NB4 (cell line): ENCODE data around the gene LETM1.
"Not testable (repeated sequence)": the region's sequence is repeated elsewhere in the genome, so short reads cannot be mapped to it uniquely, and the experiment has no call there.

Experiments
- DNase-seq: peaks from one replicate; pipeline ENCODE4 v3.0.0; 2010; ENCODE audit warnings: low read depth
- H3K4me3 ChIP-seq: one replicate; pipeline ENCODE4 v1.5.1; 2011; ENCODE audit warnings: mild to moderate bottlenecking, low read depth, low read length, moderate library complexity
- MYC ChIP-seq: IDR thresholded peaks from 2 replicates; pipeline ENCODE4 v1.6.1; 2011; ENCODE audit warnings: low read depth, low read length
- POLR2A ChIP-seq: IDR thresholded peaks from 2 replicates; pipeline ENCODE4 v1.6.1; 2011; ENCODE audit warnings: mild to moderate bottlenecking; ENCODE audit not compliant: insufficient read length; ENCODE audit errors: extremely low read depth
- TF ChIP-seq, protein P1 (sequence below): IDR thresholded peaks from one replicate; pipeline ENCODE4 v1.5.1; 2012; ENCODE audit warnings: low read depth, low read length
- TF ChIP-seq, protein P2 (sequence below): IDR thresholded peaks from 2 replicates; pipeline ENCODE4 v1.6.1; 2011; ENCODE audit warnings: low read depth, low read length

LETM1 gene

DNA sequence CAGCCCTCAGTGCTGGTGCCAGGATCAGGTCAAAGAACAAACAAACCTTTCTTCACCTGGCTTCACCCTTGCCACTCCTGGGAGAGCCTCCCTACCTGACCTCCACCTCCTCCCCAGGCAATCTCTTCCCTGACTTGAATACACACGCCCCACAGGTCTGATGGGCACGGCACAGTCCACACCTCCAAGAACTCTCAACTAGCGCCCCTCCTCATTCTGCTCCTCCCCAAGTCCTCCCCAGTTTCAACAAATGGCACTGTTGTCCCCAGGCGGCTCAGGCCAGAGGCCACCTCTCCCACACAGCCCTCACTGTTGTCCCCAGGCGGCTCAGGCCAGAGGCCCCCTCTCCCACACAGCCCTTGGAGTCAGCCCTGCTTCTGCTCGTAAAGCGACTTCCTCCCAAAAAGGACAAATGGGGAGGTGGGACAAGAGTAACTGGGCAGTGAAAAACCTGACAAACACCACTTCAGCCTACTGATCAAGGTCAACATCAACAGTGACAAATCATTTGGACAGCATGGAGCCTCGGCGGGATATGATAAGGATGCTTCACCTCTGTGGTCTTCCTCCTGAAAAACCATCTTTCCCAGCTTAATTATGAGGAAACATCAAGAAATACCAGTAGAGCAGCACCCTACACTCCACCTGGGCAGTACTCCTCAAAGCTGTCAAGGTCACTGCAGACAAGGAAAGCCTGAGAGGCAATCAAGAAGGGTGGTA, 2.9 kb downstream of the LETM1 start:
- peak; percentile 52 for DNase-seq
- no peak overlapping the region for H3K4me3 ChIP-seq
- no peak for TF ChIP-seq MYC
- TF ChIP-seq POLR2A = no peak
- TF ChIP-seq, protein P1, sequence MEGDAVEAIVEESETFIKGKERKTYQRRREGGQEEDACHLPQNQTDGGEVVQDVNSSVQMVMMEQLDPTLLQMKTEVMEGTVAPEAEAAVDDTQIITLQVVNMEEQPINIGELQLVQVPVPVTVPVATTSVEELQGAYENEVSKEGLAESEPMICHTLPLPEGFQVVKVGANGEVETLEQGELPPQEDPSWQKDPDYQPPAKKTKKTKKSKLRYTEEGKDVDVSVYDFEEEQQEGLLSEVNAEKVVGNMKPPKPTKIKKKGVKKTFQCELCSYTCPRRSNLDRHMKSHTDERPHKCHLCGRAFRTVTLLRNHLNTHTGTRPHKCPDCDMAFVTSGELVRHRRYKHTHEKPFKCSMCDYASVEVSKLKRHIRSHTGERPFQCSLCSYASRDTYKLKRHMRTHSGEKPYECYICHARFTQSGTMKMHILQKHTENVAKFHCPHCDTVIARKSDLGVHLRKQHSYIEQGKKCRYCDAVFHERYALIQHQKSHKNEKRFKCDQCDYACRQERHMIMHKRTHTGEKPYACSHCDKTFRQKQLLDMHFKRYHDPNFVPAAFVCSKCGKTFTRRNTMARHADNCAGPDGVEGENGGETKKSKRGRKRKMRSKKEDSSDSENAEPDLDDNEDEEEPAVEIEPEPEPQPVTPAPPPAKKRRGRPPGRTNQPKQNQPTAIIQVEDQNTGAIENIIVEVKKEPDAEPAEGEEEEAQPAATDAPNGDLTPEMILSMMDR = no peak
- TF ChIP-seq, protein P2, sequence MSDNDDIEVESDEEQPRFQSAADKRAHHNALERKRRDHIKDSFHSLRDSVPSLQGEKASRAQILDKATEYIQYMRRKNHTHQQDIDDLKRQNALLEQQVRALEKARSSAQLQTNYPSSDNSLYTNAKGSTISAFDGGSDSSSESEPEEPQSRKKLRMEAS = no peak

DNA sequence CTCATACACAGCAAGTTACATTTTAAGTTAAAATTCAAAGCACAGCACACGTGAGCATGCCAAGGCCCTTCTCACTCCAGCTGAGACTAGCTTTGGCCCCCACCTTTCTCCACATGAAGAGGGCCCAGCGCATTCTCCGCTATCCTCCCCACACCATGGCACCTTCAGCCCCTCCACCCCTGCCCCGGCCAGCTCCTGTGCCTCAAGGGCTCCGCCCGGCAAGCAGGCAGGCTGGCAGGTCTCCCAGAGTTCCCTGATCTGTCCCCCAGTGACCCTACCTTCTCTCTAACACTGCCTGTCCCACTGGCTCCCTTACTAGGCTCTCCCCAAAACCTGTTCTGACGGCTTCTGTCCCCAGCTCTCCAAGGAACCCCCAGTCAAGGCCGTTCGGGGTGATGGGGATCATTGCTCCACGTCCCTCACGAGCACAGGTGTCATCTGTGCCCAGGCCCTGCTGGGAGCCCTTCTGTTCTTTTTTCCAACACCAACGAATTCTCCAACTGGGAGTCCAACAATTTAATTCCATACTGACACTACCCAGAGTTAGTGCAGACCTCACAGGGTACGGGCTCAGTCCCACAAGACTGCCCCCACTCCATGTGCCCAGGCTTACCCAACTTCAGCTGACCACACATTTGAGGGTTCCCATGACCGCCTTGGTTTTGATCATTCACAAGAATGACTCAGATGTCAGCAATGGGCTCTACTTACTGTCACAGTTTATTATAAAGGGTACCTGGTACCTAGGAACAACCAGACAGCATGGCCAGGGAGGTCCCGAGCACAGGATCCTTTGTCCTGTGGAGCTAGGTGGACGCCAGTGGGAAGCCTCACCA, 4.2 kb downstream of the LETM1 start:
- TF ChIP-seq, protein P1 = no peak
- peak; percentile 38; the same call in 1 of the 2 replicates for TF ChIP-seq MYC
- no peak for DNase-seq
- no peak overlapping the region for H3K4me3 ChIP-seq

DNA sequence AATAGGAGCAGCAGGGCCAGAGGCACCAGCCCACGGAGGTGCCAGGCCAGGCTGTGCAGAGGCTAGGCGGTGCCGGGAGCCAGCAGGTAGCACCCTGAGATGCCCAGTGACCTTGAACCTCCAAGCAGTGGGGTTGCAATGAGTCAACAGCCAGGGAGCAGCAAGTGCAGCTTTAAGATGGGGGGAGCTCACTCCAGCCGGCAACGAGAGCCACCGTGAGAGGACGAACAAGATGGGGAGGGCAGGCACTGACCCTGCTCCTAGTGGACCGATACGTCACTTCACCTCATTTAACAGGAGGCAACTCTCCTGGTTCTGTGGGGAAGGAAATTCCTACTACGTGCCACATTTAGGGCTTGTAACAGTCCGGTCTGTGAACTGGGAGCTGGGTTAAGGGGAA, 4.8 kb downstream of the LETM1 start:
- no peak for DNase-seq
- TF ChIP-seq MYC (no peak), POLR2A (no peak)
- TF ChIP-seq, protein P1 = no peak
- TF ChIP-seq, protein P2 = no peak
- H3K4me3 ChIP-seq = no peak overlapping the region

DNA sequence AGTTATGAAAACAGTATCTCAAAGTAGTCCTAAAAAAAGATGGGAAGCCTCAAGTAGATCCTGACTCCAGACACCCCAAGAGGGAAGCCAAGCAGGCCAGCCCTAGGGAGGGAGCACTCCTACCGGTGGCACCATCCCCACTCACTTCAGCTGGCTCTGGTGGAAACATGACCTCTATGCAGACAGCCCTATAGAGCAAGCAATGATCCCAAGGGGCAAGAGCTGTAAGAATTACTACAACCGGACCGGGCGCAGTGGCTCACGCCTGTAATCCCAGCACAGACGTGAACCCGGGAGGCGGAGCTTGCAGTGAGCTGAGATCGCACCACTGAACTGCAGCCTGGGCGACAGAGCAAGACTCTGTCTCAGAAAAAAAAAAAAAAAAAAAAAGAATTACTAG, 5.7 kb downstream of the LETM1 start:
- TF ChIP-seq, protein P2 = no peak
- TF ChIP-seq MYC = no peak
- TF ChIP-seq, protein P1 = no peak
- TF ChIP-seq POLR2A = no peak
- no peak for DNase-seq

DNA sequence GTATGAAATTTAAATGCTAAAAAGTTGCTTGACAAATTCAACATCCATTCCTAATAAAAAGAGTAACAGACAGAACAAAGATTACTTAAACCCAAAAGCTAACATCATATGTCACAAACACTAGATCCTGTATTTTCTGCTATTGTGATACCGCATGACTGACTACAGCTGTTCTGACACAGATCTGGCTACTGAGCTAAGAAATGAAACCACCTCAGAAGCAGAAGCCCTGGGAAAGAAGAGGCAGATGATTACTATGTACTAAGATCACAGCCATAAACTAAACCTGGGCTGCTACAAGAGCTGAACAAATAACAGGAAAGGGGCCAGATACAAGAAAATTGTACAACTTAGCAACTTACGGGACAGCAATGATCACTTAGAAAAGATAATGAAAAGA, 9.4 kb downstream of the LETM1 start:
- DNase-seq = no peak
- H3K4me3 ChIP-seq = no peak overlapping the region
- no peak for TF ChIP-seq POLR2A
- no peak for TF ChIP-seq MYC
- TF ChIP-seq, protein P2 = no peak
- TF ChIP-seq, protein P1 = no peak

More for the DNA sequence above, 5.7 kb downstream of the LETM1 start:
- H3K4me3 ChIP-seq = no peak overlapping the region

DNA sequence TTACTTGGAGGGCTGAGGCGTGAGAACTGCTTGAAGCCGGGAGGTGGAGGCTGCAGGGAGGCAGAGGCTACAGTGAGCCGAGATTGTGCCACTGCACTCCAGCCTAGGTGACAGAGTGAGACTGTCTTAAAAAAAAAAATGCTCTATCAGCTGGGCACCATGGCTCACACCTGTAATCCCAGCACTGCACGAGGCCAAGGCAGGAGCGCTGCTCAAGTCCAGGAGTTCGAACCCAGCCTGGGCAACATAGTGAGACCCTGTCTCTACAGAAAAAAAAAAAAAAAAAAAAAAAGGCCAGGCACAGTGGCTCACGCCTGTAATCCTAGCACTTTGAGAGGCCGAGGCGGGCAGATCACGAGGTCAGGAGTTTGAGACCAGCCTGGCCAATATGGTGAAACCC, 11.3 kb downstream of the LETM1 start:
- not testable (repeated sequence) for DNase-seq, H3K4me3 ChIP-seq
